Transverse colon (tissue), 4 donors: ENCODE measurements around the gene GDF2.

ENCODE experiments used
- EP300 ChIP-seq: sonication (generic); formaldehyde crosslinking; IDR thresholded peaks from one replicate; pipeline ENCODE4 v1.6.1; 2017; ENCODE audit warnings: antibody characterized with exemption, low read depth
- POLR2A ChIP-seq: fragments of 450-650 bp; IDR thresholded peaks from one replicate; pipeline ENCODE4 v1.6.1; 2016; ENCODE audit warnings: antibody characterized with exemption, mild to moderate bottlenecking, moderate library complexity
- POLR2AphosphoS5 ChIP-seq, 3 donors: sonication (generic); formaldehyde crosslinking; IDR thresholded peaks; one replicate each; pipeline ENCODE4 v1.6.1; 2016; ENCODE audit warnings: antibody characterized with exemption in 3 of 3
- TF ChIP-seq, protein P1 (sequence below), 5 experiments: fragments of 200-600 bp in 3 of 5; fragments of 450-650 bp in 2 of 5; sonication (generic) in 3 of 5; IDR thresholded peaks; 1 replicate in 2 of 5; 2 replicates in 3 of 5; pipeline ENCODE4 v1.5.1; 2016 to 2017; ENCODE audit warnings: antibody characterized with exemption in 5 of 5, inconsistent platforms in 3 of 5, mild to moderate bottlenecking in 2 of 5, moderate library complexity in 1 of 5

- TF ChIP-seq, protein P1, sequence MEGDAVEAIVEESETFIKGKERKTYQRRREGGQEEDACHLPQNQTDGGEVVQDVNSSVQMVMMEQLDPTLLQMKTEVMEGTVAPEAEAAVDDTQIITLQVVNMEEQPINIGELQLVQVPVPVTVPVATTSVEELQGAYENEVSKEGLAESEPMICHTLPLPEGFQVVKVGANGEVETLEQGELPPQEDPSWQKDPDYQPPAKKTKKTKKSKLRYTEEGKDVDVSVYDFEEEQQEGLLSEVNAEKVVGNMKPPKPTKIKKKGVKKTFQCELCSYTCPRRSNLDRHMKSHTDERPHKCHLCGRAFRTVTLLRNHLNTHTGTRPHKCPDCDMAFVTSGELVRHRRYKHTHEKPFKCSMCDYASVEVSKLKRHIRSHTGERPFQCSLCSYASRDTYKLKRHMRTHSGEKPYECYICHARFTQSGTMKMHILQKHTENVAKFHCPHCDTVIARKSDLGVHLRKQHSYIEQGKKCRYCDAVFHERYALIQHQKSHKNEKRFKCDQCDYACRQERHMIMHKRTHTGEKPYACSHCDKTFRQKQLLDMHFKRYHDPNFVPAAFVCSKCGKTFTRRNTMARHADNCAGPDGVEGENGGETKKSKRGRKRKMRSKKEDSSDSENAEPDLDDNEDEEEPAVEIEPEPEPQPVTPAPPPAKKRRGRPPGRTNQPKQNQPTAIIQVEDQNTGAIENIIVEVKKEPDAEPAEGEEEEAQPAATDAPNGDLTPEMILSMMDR (IDR thresholded peaks at IDR 0.05) = no peak
- TF ChIP-seq POLR2AphosphoS5 (IDR thresholded peaks at IDR 0.05) (no peak), EP300 (no peak), POLR2A (no peak)
These were observed 25.9 kb downstream of the GDF2 start, which contains the start of gene RBP3 for GRCh38 chr10:47348138-47348651.
